G401 (cell line): ENCODE measurements around the gene THAP6. TPM values are rescaled to one million over a fixed set of nuclear protein-coding genes. Genes with fewer than 3 reads are reported as not detected.

Experiments used
- DNase-seq: peaks from one replicate; pipeline ENCODE4 v3.0.0-alpha.2; 2015; ENCODE audit warnings: low spot score
- in situ Hi-C: cut with HindIII; loops from 2 replicates; pipeline ENCODE4 v1.10.0; 2016; ENCODE audit warnings: low sequenced_read_pairs, mixed read lengths
- total RNA-seq: library from RNA; depleted of rRNA; stranded (reverse); fragments of >200 nt; shearing (Covaris generic); gene quantifications from 2 replicates; pipeline ENCODE4 v1.2.3, GENCODE V29; 2014; rRNA removed

The THAP6 gene
- total RNA-seq, 1 experiment from 2014 or later = 7.1 TPM

- in situ Hi-C loops = no loop called here
Observed at GRCh38 chr4:75561789-75562188, 47.5 kb downstream of the THAP6 start.

GRCh38 chr4:75564023-75564422 is 49.8 kb downstream of the THAP6 start:
- in situ Hi-C loops = no loop called here
- DNase-seq = no peak

More at GRCh38 chr4:75561789-75562188, 47.5 kb downstream of the THAP6 start:
- no peak for DNase-seq

- in situ Hi-C loops = no loop called here
- no peak for DNase-seq
Observed at GRCh38 chr4:75565481-75565880, 51.2 kb downstream of the THAP6 start.

GRCh38 chr4:75566911-75567310 is 52.6 kb downstream of the THAP6 start:
- in situ Hi-C loops = no loop called here
- no peak for DNase-seq

- in situ Hi-C loops = no loop called here
- DNase-seq = no peak
Observed at GRCh38 chr4:75567725-75568124, 53.5 kb downstream of the THAP6 start.

Other genes with a start within 250 kb of the THAP6 start
- 26.8 and 44.1 TPM in 2 replicates for gene RCHY1, start 70 bp upstream of the THAP6 start, total RNA-seq
- gene ODAPH, start 41.6 kb downstream of the THAP6 start, total RNA-seq = not detected in 2 replicates
- not detected in 2 replicates for gene CDKL2, start 116.1 kb downstream of the THAP6 start, total RNA-seq
- gene G3BP2, start 158.9 kb downstream of the THAP6 start, total RNA-seq = 45.0 and 45.8 TPM in 2 replicates
- 41.4 and 65.0 TPM in 2 replicates for gene USO1, start 210.1 kb downstream of the THAP6 start, total RNA-seq